IMR-90 (cell line): Measurements from ENCODE around the gene CAMTA1. TPM values are rescaled to one million over a fixed set of nuclear protein-coding genes. Genes with fewer than 3 reads are reported as not detected.

Experiments
- ATAC-seq: fragments of 200-7000 bp; cut with Tn5 transposase; 2 replicates; pipeline ENCODE4 v1.9.1; 2020; ENCODE audit warnings: low read depth, mild to moderate bottlenecking, moderate library complexity
- BruUV-seq: library from RNA; stranded (reverse); fragments of 400-500 nt; replicated peaks from 2 replicates; lab custom pipeline; 2021; lab: Mats Ljungman, UMichigan
- CTCF ChIA-PET: fragments of 300-600 bp; formaldehyde crosslinking; extraction: SDS; loops from one replicate; lab custom pipeline; 2021; ENCODE audit warnings: antibody characterized with exemption; lab: Yijun Ruan, JAX
- POLR2A ChIA-PET: fragments of 300-600 bp; sonication (Branson Sonifier 250); formaldehyde crosslinking; loops from one replicate; lab custom pipeline; 2022; ENCODE audit warnings: antibody characterized with exemption; ENCODE audit not compliant: unreplicated experiment; lab: Charles Lee
- DNase-seq: peaks from one replicate; pipeline ENCODE4 v3.0.0; 2013
- H2AFZ ChIP-seq: replicated peaks from 2 replicates; pipeline ENCODE3; 2013; ENCODE audit warnings: low read length, mild to moderate bottlenecking; ENCODE audit not compliant: poor library complexity
- H2AK5ac ChIP-seq: 2 replicates; pipeline ENCODE4 v1.6.1; 2013; ENCODE audit warnings: low read depth, low read length, inconsistent platforms
- H2AK9ac ChIP-seq: replicated peaks from 2 replicates; pipeline ENCODE3; 2013; ENCODE audit warnings: mild to moderate bottlenecking, low read depth, low read length, moderate library complexity; ENCODE audit not compliant: poor library complexity
- H2BK120ac ChIP-seq: 2 replicates; pipeline ENCODE4 v1.6.1; 2013; ENCODE audit warnings: low read depth, low read length, inconsistent platforms
- H2BK15ac ChIP-seq: 3 replicates; pipeline ENCODE4 v1.6.1; 2013; ENCODE audit warnings: low read depth, low read length, inconsistent platforms
- H2BK20ac ChIP-seq: 2 replicates; pipeline ENCODE4 v1.6.1; 2013; ENCODE audit warnings: low read depth, mild to moderate bottlenecking, inconsistent platforms, low read length, moderate library complexity
- H2BK5ac ChIP-seq: 2 replicates; pipeline ENCODE4 v1.6.1; 2013; ENCODE audit warnings: mild to moderate bottlenecking, low read depth, low read length, inconsistent platforms; ENCODE audit not compliant: poor library complexity, severe bottlenecking
- H3K14ac ChIP-seq: replicated peaks from 2 replicates; pipeline ENCODE4 v1.6.1; 2013; ENCODE audit warnings: low read depth, low read length, inconsistent platforms
- H3K18ac ChIP-seq: 2 replicates; pipeline ENCODE4 v1.6.1; 2013; ENCODE audit warnings: low read depth, low read length, control low read depth
- H3K23ac ChIP-seq: 2 replicates; pipeline ENCODE4 v1.6.1; 2013; ENCODE audit warnings: low read depth, low read length, inconsistent platforms
- H3K27ac ChIP-seq: 2 replicates; pipeline ENCODE4 v1.5.1; 2013; ENCODE audit warnings: mild to moderate bottlenecking, control low read depth, low read length; ENCODE audit not compliant: insufficient read depth
- H3K27me3 ChIP-seq: 2 replicates; pipeline ENCODE4 v1.6.1; 2013; ENCODE audit warnings: low read length; ENCODE audit not compliant: control insufficient read depth, insufficient read depth
- H3K36me3 ChIP-seq: 2 replicates; pipeline ENCODE4 v1.6.1; 2013; ENCODE audit warnings: low read length, mixed read lengths; ENCODE audit not compliant: control insufficient read depth, insufficient read depth
- H3K4ac ChIP-seq: 2 replicates; pipeline ENCODE4 v1.6.1; 2013; ENCODE audit warnings: low read depth, low read length, inconsistent platforms
- H3K4me1 ChIP-seq: 2 replicates; pipeline ENCODE4 v1.6.1; 2013; ENCODE audit warnings: low read length, mixed read lengths; ENCODE audit not compliant: control insufficient read depth, insufficient read depth
- H3K4me2 ChIP-seq: 2 replicates; pipeline ENCODE4 v1.6.1; 2013; ENCODE audit warnings: low read depth, mild to moderate bottlenecking, control low read depth, low read length, moderate library complexity
- H3K4me3 ChIP-seq: 2 replicates; pipeline ENCODE4 v1.5.1; 2013; ENCODE audit warnings: low read depth, mild to moderate bottlenecking, control low read depth, low read length, moderate library complexity; ENCODE audit not compliant: insufficient read depth
- H3K56ac ChIP-seq: 2 replicates; pipeline ENCODE4 v1.6.1; 2013; ENCODE audit warnings: low read length, inconsistent platforms; ENCODE audit not compliant: insufficient read depth; ENCODE audit errors: extremely low read depth
- H3K79me1 ChIP-seq, 2 experiments: 2 replicates each; pipeline ENCODE4 v1.6.1; 2013; ENCODE audit warnings: low read length in 2 of 2, inconsistent platforms in 1 of 2, low read depth in 1 of 2
- H3K9ac ChIP-seq: 2 replicates; pipeline ENCODE4 v1.6.1; 2013; ENCODE audit warnings: low read depth, low read length, control low read depth
- H3K9me1 ChIP-seq: 2 replicates; pipeline ENCODE4 v1.6.1; 2013; ENCODE audit warnings: low read length, inconsistent platforms; ENCODE audit not compliant: insufficient read depth
- H3K9me3 ChIP-seq: 2 replicates; pipeline ENCODE4 v1.6.1; 2013; ENCODE audit warnings: low read length; ENCODE audit not compliant: control insufficient read depth, insufficient read depth
- H4K20me1 ChIP-seq: 2 replicates; pipeline ENCODE4 v1.6.1; 2013; ENCODE audit warnings: low read length, inconsistent platforms; ENCODE audit not compliant: insufficient read depth
- H4K5ac ChIP-seq: 2 replicates; pipeline ENCODE4 v1.6.1; 2013; ENCODE audit warnings: mild to moderate bottlenecking, low read depth, low read length, control low read depth
- H4K8ac ChIP-seq, 2 experiments: 2 replicates each; pipeline ENCODE4 v1.6.1; 2013; ENCODE audit warnings: low read depth in 2 of 2, low read length in 2 of 2, control low read depth in 1 of 2, inconsistent platforms in 1 of 2
- H4K91ac ChIP-seq: 2 replicates; pipeline ENCODE4 v1.6.1; 2013; ENCODE audit warnings: low read depth, low read length, inconsistent platforms; ENCODE audit not compliant: insufficient read depth
- BHLHE40 ChIP-seq: fragments of 150-350 bp; IDR thresholded peaks from 2 replicates; pipeline ENCODE4 v1.6.1; 2016; ENCODE audit warnings: mild to moderate bottlenecking, low read depth, low read length
- CEBPB ChIP-seq: IDR thresholded peaks from 2 replicates; pipeline ENCODE4 v1.6.1; 2012; ENCODE audit warnings: low read depth, low read length, improper control_type of control experiment
- CHD1 ChIP-seq: IDR thresholded peaks from 2 replicates; pipeline ENCODE4 v1.6.1; 2012; ENCODE audit warnings: low read depth, low read length, improper control_type of control experiment
- FOS ChIP-seq: fragments of 150-350 bp; IDR thresholded peaks from 2 replicates; pipeline ENCODE4 v1.6.1; 2016; ENCODE audit warnings: low read depth, low read length
- MAFK ChIP-seq: IDR thresholded peaks from 2 replicates; pipeline ENCODE4 v1.6.1; 2012; ENCODE audit warnings: low read depth, low read length, improper control_type of control experiment
- MAZ ChIP-seq: IDR thresholded peaks from 2 replicates; pipeline ENCODE4 v1.6.1; 2012; ENCODE audit warnings: low read depth, mild to moderate bottlenecking, low read length, improper control_type of control experiment, moderate library complexity, borderline replicate concordance
- MXI1 ChIP-seq: IDR thresholded peaks from 2 replicates; pipeline ENCODE4 v1.6.1; 2012; ENCODE audit warnings: low read depth, mild to moderate bottlenecking, low read length, moderate library complexity, borderline replicate concordance
- NFE2L2 ChIP-seq: fragments of 150-350 bp; IDR thresholded peaks from 2 replicates; pipeline ENCODE4 v1.6.1; 2016; ENCODE audit warnings: low read depth, mild to moderate bottlenecking, low read length
- RAD21 ChIP-seq: IDR thresholded peaks from 2 replicates; pipeline ENCODE4 v1.6.1; 2012; ENCODE audit warnings: low read length, improper control_type of control experiment
- RCOR1 ChIP-seq: IDR thresholded peaks from 2 replicates; pipeline ENCODE4 v1.6.1; 2012; ENCODE audit warnings: mild to moderate bottlenecking, low read length, improper control_type of control experiment; ENCODE audit not compliant: insufficient replicate concordance
- RFX5 ChIP-seq: IDR thresholded peaks from 2 replicates; pipeline ENCODE4 v1.8.0; 2012; ENCODE audit warnings: low read depth, mild to moderate bottlenecking, low read length, moderate library complexity
- SMC3 ChIP-seq: fragments of 150-350 bp; IDR thresholded peaks from 2 replicates; pipeline ENCODE4 v1.6.1; 2016; ENCODE audit warnings: low read depth, mild to moderate bottlenecking, antibody characterized with exemption, low read length, moderate library complexity
- WGBS, 2 experiments: methylation state at CpG; one replicate each; pipeline versions ENCODE4 v1.1.5 to v1.1.7; 2013; ENCODE audit warnings: missing lambda C conversion rate in 2 of 2; ENCODE audit not compliant: insufficient read length in 1 of 2; ENCODE audit errors: extremely low coverage in 2 of 2; 5-methylcytosine and 5-hydroxymethylcytosine counted together
- dilution Hi-C: fragments of 300-500 bp; cut with HindIII; formaldehyde crosslinking; loops from one replicate; pipeline ENCODE4 v1.14.3; 2018; ENCODE audit warnings: low sequenced_read_pairs; ENCODE audit not compliant: unreplicated experiment
- in situ Hi-C: fragments of 300-500 bp; cut with MboI; formaldehyde crosslinking; loops from 3 replicates; pipeline ENCODE4 v1.14.3; 2019; ENCODE audit warnings: low sequenced_read_pairs, inconsistent platforms, mixed read lengths
- intact Hi-C: fragments of 100-400 bp; cut with micrococcal nuclease; formaldehyde crosslinking; loops from 2 replicates; pipeline ENCODE4 v1.10.0; 2022
- polyA plus RNA-seq, 3 experiments: library from polyadenylated mRNA; depleted of rRNA; stranded (reverse); fragments of >200 nt; gene quantifications; 2 replicates each; pipeline ENCODE4 v1.2.3, GENCODE V29; 2012; ENCODE audit warnings: low replicate concordance in 1 of 3
- total RNA-seq: library from RNA; depleted of rRNA; stranded (reverse); fragments of >200 nt; gene quantifications from 2 replicates; pipeline ENCODE4 v1.2.3, GENCODE V29; 2012
- TF ChIP-seq, protein P1 (sequence below): fragments of 150-350 bp; IDR thresholded peaks from 2 replicates; pipeline ENCODE4 v1.6.1; 2017; ENCODE audit warnings: mild to moderate bottlenecking, antibody characterized with exemption, low read length, low read depth
- TF ChIP-seq, protein P2 (sequence below): fragments of 150-350 bp; IDR thresholded peaks from 2 replicates; pipeline ENCODE4 v1.6.1; 2016; ENCODE audit warnings: low read depth, mild to moderate bottlenecking, low read length, moderate library complexity, borderline replicate concordance
- TF ChIP-seq, protein P3 (sequence below): conservative IDR thresholded peaks from 2 replicates; pipeline ENCODE4 v1.5.1; 2012; ENCODE audit warnings: mild to moderate bottlenecking, low read depth, low read length, improper control_type of control experiment

CAMTA1 gene
- total and polyA plus RNA-seq, 2 of the 4 experiments (the other 2 are of a cell fraction) = 35.5 to 74.3 TPM

DNA sequence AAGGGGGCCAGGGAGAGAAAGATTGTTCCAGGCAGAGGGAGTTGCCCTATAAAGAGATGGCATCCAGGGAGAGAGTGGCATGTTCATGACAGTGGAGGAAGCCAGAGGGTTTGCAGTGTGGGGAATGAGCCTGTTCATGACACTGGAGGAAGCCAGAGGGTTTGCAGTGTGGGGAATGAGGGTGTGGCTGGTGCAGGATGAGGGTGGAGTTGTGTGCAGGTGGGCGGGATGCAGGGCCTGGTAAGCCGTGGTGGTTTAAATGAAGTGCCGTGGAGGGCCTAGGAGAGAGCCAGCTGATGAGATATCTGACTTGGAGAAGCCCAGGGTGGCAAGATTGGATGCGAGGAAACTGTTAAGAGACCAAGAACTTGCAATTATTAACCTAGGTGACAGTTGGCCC, 131.8 kb downstream of the CAMTA1 start:
- Histone ChIP-seq H3K18ac (no peak overlapping the region), H3K27ac (no peak overlapping the region), H3K4me2 (no peak overlapping the region), H4K20me1 (no peaks in the 10 kb centered on the region), H3K56ac (no peak overlapping the region), H4K91ac (no peak overlapping the region), H3K4me3 (no peak overlapping the region), H3K27me3 (peaks cover 8% of the 10 kb centered on the region; the same call in 1 of the 2 replicates), H3K4ac (no peak overlapping the region), H2BK5ac (no peak overlapping the region), H3K9ac (no peak overlapping the region), H2BK15ac (no peak overlapping the region), H3K9me3 (peaks cover 9% of the 10 kb centered on the region), H2AK5ac (no peak overlapping the region), H3K79me1 (no peaks in the 10 kb centered on the region), H4K5ac (no peak overlapping the region), H3K9me1 (no peaks in the 10 kb centered on the region), H2AFZ (no peak overlapping the region), H3K4me1 (no peaks in the 10 kb centered on the region), H4K8ac (no peak overlapping the region), H2BK20ac (no peak overlapping the region), H2BK120ac (no peak overlapping the region), H3K14ac (no peak overlapping the region), H3K36me3 (no peaks in the 10 kb centered on the region), H3K23ac (no peak overlapping the region), H2AK9ac (no peak overlapping the region)
- CTCF ChIA-PET = no interaction called here
- intact Hi-C loops (no loop called here), dilution Hi-C loops (no loop called here), in situ Hi-C loops (no loop called here)
- TF ChIP-seq MAZ = no peak
- TF ChIP-seq SMC3 = no peak
- no peak for TF ChIP-seq RCOR1
- TF ChIP-seq MXI1 = no peak
- no peak for TF ChIP-seq CHD1
- TF ChIP-seq NFE2L2 = no peak
- TF ChIP-seq RFX5 = no peak
- TF ChIP-seq, protein P1, sequence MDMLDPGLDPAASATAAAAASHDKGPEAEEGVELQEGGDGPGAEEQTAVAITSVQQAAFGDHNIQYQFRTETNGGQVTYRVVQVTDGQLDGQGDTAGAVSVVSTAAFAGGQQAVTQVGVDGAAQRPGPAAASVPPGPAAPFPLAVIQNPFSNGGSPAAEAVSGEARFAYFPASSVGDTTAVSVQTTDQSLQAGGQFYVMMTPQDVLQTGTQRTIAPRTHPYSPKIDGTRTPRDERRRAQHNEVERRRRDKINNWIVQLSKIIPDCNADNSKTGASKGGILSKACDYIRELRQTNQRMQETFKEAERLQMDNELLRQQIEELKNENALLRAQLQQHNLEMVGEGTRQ = no peak
- no peak for TF ChIP-seq CEBPB
- TF ChIP-seq FOS = no peak
- TF ChIP-seq, protein P2, sequence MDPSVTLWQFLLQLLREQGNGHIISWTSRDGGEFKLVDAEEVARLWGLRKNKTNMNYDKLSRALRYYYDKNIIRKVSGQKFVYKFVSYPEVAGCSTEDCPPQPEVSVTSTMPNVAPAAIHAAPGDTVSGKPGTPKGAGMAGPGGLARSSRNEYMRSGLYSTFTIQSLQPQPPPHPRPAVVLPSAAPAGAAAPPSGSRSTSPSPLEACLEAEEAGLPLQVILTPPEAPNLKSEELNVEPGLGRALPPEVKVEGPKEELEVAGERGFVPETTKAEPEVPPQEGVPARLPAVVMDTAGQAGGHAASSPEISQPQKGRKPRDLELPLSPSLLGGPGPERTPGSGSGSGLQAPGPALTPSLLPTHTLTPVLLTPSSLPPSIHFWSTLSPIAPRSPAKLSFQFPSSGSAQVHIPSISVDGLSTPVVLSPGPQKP = no peak
- TF ChIP-seq RAD21 = no peak
- TF ChIP-seq MAFK = no peak
- no peak for TF ChIP-seq BHLHE40
- TF ChIP-seq, protein P3, sequence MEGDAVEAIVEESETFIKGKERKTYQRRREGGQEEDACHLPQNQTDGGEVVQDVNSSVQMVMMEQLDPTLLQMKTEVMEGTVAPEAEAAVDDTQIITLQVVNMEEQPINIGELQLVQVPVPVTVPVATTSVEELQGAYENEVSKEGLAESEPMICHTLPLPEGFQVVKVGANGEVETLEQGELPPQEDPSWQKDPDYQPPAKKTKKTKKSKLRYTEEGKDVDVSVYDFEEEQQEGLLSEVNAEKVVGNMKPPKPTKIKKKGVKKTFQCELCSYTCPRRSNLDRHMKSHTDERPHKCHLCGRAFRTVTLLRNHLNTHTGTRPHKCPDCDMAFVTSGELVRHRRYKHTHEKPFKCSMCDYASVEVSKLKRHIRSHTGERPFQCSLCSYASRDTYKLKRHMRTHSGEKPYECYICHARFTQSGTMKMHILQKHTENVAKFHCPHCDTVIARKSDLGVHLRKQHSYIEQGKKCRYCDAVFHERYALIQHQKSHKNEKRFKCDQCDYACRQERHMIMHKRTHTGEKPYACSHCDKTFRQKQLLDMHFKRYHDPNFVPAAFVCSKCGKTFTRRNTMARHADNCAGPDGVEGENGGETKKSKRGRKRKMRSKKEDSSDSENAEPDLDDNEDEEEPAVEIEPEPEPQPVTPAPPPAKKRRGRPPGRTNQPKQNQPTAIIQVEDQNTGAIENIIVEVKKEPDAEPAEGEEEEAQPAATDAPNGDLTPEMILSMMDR = no peak
- DNase-seq = no peak
- 78% methylated on average over 1 of the region's 4 CpGs; no CpG with 5 or more reads in 1 of the 2 experiments for WGBS, 2 experiments
- POLR2A ChIA-PET = no interaction called here
- BruUV-seq = no TSS peak
- ATAC-seq = no peak
